ENCODE results near the gene ANKS1B.
A peak's percentile ranks its signal among the peaks of the same experiment; 100 is the strongest.
"Not testable (repeated sequence)": the region's sequence is repeated elsewhere in the genome, so short reads cannot be mapped to it uniquely, and the experiment has no call there.

Gene ANKS1B

DNA sequence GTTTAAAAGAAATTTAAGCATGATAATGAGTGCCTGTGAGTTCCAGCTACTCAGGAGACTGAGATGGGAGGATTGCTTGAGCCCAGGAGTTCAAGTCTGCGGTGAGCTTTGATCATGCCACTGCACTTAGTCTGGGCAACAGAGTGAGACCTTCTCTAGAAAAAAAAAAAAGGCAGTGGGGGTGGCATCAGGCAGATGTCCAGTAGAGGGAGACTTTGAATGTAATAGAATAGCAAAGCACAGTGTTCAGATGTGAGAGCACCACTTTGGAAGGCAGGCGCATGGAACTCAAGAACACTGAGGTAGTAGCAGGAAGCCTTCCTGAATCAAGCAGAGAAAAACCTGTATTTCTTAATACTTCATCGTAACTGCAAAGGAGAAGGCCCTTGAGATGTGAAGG lies 731.7 kb downstream of the ANKS1B start:
- no peak for FAIRE-seq

DNA sequence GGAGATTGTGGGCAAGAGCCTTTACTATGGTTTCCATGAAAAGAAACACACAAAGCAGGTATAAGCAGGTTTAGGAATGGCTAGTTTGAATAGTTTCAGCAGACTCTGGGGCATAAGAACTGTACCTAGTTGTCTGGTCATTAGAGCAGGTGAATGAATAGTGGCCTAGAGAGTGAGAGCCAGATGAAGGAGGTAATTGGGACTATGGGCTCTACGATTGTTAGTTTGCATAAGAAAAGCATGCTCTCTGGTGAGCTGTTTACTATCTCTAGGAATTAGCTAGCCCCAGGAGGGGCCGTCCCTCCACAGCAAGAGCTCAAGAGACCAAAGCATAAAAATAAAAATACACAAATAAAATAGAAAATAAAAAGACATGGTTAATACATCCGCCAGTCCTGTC lies 734.6 kb downstream of the ANKS1B start:
- no peak for FAIRE-seq

DNA sequence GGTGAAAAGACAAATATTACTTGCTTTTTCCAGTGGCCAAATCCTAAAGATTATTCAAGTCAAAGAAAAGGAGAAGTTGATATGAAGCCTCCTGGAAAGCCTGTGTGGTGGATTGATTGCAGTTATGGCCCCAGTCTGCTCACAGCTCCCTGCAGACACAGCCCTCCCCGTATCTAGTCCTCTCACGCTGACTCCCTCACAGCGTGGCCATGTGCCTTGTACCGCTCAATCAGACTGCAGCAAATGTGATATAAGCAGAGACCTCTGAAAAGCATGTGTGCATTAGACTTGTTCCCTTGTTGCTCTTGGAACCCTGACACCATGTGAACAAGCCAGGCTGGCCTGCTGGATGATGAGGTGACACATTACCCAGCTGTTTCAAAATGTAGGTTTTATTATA lies 735.2 kb downstream of the ANKS1B start:
- FAIRE-seq, result no peak

DNA sequence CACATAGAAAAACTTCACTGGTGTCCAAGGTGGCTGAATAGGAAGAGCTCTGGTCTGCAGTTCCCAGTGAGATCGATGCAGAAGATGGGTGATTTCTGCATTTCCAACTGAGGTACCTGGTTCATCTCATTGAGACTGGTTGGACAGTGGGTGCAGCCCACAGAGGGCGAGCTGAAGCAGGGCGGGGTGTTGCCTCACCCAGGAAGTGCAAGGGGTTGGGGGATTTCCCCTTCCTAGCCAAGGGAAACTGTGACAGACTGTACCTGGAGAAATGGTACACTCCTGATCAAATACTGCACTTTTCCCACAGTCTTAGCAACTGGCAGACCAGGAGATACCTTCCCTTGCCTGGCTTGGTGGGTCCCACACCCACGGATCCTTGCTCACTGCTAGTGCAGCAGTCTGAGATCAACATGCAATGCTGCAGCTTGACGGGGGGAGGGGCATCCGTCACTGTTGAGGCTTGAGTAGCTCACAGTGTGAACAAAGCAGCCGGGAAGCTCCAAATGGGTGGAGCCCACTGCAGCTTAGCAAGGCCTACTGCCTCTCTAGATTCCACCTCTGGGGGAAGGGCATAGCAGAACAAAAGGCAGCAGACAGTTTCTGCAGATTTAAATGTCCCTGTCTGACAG lies 746.7 kb downstream of the ANKS1B start:
- FAIRE-seq, result not testable (repeated sequence)

DNA sequence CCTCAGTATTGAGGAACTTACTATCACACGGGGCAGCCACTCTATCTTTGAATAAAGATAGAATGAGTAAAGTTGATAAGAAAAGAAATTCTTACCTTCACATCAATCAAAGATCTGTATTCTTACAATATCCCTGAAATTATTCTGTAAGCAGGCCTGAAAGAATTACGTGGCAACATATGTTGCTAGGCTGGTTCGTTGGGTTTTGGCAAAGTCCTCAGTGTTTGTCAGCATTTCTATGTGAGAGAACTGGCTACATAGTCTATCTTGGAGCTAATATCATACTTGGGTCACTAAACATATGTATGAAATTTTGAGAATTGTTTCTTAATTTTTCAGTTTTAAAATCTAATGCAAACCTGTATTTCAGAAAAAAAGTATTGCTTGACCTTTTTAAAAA lies 749.4 kb downstream of the ANKS1B start:
- no peak for FAIRE-seq

DNA sequence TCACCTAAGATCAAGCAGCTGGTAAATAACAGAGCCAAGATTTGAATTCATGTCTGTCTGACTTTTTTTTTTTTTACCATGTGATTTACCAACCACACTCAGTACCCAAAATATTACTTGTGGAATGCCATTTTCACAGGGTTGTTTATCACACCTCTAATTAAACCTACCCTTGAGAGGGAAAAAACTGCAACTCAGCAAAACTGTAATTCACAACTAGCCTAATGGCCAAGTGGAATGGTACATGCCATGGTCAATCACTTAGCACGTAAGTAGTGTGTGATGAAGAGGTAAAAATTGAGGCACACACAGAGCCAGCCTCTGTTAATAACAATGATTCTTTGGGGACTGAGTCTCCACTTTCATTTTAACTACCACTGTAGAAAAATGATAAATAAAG lies 750.0 kb downstream of the ANKS1B start:
- FAIRE-seq, result no peak

DNA sequence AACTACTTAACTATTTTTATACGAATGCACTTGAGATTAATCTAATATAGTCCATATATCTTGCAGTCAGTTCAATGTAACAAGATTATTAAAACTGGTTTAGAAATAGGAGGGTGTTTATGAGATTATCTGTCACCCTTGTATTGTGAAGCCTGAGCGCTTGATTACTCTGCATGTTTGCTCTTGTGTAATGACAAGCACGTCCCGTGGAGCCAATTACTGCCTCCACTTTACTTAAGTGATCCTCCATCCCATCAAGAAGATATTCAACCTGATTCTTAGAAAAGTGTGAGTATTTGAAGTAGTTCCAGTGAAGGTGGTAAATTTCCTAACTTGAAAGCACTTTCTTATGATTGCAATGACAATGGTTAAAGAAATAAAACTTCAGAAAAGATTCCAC lies 752.4 kb downstream of the ANKS1B start:
- FAIRE-seq, result no peak

DNA sequence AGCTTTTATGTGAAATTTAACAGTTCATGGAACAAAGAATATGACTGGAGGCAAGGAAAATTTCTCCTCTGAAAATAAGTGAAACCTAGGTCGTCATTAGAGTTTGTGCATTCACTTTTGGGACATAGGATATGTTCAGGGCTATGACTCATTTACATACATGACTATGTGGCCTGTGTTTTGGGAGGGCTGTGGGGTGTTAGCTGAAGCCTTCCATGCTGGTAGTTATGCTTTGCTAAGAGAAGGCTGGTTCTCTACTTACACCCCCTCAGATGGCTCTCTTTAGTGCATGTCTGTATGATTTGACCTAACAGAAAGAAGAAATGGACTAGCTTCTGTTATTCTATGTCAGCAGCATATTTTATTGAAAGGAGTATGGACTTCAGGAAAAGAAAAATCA lies 753.7 kb downstream of the ANKS1B start:
- no peak for FAIRE-seq

DNA sequence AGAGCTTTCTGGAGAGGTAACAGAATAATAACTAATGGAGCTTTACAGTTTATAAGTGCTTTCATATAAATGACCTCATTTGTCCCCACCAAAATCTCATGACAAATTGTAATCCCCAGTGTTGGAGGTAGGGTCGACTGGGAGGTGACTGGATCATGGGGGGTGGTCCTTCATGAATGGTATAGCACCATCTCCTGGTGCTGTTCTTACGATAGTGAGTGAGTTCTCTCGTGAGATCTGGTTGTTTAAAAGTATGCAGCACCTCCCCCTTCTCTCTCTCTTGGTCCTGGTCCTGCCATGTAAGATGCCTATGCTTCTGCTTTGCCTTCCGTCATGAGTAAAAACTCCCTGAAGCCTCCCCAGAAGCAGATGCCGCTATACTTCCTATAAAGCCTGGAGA lies 760.5 kb downstream of the ANKS1B start:
- FAIRE-seq, result no peak

DNA sequence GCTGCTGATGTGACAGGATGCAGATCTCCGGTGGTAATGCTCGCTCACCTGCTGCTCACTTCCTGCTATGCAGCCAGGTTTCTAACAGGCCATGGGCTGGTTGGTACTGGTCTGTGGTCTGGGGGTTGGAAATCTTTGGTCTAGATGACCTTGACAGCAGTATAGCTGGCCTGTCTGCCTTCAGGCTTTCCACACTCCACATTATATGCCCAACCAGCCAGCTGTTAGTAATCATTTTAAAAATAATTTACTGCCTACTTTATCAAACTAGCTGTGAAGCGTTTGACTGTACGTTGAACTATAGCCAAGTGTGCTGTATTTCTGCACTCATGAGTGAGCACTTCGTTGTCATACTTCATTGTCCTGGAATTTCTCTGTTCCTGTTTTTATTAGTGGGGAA lies 761.2 kb downstream of the ANKS1B start:
- FAIRE-seq, result no peak

DNA sequence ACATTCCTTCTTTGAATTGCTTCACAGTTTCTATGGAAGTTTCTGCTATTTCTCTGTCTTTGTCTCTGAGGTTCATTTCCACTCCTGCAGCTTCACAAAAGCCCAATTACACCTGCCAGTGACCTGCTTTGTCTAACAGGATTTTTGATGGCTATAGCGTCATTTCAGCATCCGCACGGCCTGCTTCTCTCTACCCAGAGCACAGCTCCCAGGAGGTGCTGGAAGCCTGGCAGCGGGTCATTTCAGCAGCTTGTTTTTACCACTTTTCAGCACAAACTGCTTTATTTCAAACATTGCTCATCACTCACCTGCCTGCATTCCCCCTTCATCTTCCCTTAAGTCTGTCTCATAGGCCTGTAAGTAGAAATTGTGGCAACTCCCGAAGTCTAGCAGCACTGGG lies 771.7 kb downstream of the ANKS1B start:
- FAIRE-seq, result no peak

DNA sequence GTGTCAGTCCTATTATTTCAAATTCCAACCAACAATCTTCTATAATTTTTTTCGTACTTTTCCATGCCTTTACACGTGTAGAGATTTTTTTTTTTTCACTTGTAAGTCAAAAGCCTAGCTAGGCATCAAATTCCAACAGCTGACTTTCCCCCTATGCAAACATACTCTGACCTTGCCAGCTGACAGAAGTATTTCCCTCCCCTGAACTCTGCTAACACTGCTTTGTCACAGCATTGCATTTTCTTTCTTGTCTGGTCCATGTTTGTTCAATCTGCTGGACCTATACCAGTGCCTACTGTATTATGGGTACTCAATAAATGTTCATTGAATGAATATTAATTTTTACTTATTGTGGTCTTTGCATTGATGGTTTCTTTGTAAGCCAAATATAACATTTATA lies 772.5 kb downstream of the ANKS1B start:
- no peak for FAIRE-seq

DNA sequence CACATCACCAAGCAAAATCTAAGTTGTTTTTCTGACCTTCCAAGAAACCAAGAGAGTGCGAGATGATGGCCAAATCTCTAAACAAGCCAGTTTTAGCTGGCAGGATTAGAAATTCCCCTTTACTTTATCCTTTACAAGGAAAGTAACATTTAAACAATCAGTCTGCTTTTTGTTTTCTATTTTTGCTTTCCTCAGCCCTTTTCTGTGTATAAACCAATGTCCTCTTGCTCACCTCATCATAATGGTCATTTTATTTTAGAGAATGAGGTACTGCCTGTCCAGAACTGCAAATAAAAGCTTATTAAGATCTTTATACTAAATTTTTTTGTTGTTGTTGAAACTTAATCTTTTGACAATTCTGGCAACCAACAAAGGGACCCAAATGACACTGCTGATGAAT lies 779.6 kb downstream of the ANKS1B start:
- FAIRE-seq, result no peak

DNA sequence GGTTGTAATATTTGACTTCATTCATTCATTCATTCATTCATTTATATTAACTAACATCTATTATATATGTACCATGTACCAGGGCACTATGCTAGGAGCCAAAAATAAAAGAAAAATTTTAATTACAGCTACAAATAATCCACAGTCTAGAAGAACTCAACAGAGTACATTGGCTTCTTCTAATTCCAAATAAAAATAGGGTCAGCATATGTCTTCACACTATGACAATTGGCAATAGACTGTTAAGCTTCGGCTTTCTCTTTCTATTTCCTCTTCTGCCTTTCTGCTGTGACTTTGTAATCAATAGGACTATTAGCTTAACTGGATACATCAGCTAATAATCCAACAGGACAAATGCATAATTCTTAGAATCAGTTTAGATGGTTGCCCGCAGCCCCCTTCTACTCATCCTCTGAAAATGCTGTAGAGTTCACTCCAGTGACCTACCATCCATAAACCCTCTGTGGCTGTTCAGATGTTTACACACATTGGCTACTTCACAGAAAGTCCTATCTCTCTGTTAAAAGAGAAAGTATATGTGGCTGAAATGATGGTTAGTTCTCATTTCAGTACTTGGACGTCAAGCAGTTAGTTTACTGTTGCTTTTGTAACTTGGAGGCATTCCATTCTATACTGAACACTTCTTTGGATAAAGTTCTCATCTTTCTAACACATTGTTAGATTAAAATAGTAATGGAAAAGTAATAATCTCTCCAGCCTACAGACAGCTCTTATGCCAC lies 782.7 kb downstream of the ANKS1B start:
- no peak for FAIRE-seq

DNA sequence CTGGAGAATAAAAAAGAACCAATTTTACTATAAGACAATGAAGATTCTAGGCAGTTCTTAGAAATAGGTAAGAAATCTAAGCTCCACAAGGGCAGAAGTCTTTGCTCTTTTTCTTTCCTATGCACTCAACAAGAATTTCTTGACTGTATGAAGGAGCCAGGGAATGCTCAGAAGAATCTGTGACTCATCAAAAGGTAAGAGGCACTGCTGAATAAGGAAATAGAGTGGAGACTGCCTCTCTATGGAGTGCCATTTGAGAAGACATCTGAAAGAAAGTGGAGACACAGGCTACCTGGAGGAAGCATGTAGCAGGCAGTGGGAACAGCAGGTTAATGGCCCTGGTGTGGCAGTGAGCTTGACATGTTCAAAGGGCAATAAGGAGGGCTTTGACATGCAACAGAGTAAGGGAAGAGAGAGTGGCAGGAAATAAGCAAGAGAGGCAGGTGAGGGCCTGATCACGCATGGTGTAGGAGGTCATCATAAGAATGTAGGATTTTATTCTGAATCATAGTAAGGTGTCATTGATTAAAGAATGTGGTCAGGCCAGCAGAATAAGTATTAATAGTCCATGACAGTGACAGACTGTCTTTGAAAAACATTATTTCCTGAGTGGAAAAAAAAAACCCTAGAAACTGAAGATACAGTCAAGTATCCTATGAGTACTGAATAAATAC lies 783.9 kb downstream of the ANKS1B start:
- FAIRE-seq, result no peak

DNA sequence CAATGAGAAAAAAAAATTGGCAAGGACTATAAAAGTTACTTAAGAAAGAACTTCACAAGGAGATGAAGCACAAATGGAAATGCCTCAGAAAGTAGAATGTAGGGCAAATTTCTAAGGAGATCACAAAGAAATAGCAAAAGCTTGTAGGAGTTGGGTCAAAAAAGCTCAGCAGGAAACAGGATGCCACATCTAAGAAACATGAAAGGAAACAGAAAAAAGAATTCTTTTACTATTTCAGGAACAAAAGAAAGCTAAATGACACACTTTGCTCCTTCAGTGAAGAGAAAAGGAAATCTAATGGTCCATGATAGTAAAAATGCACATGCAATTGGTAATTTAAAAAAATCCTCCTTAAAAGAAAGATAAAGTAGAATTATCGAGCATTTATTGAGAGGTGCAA lies 789.3 kb downstream of the ANKS1B start:
- FAIRE-seq, result no peak

DNA sequence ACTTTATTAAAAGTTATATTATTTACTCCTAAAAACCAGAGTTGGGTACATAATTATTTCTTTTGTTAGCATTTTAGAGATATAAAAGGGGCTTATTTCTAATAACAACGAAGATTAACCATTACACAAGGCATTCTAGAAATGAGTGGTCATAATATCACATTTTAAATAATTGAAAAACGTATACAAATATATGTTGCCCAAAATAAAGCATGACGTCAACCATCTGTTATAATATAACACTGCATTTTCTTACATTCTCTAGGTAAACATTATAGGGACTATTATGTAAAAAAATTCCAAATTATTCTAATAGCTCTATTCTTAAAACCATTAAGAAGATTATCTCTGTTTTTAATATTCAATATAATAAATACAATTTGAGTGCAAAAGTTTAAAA lies 792.2 kb downstream of the ANKS1B start:
- peak; percentile 8 for FAIRE-seq

DNA sequence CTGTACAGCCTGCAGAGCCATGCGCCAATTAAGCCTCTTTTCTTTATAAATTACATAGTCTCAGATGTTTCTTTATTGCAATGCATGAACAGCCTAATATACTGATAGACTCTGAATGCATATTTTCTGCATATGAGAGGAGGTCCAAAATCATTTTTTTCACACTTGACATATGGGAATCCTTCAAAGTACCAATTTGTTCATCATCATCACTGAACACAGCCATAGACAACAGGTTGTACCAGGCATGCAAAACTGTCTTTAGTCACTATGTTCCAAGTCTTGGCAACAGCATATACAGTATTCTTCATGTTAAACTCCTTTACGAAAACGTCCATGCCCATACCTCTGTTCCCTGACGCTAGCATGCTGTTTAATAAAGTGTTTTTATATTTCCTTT lies 807.9 kb downstream of the ANKS1B start:
- no peak for FAIRE-seq

DNA sequence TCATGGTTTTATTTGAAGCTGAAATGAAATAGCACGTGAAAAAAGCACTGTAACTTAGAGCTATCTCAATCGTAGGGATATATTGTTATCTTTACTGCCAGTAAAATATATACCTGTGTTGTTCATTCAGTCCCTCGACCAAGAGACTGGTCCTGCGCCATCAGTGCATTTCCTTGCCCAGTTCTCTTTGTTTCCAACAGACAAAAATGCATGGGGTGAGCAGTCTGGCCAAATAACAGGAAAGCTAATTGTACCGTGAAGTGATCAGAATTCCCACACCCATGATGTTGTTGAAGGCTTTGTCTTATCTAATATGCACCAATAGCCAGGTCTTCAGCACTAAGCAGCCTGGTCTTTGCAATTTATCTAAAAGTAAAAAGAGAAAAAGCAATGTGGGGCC lies 814.3 kb downstream of the ANKS1B start:
- FAIRE-seq, result no peak

DNA sequence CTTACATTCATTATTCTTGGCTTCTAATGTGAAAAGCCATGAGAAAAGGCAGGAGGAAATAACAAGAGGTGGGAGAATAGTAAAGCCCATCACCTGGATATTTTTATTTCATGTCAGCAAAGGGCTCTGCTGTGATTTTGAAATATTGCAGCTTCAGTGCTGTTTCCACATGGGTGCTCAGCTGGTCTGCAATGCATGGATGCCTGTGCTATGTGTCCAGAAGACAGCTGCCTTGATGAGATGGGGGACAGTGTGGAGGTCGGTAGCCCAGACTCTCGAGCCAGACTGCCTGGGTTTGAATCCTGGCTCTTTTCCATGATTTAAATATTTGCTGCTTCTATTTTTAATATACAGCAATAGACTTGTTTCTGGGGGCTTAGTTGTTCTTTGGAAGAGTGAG lies 814.7 kb downstream of the ANKS1B start:
- FAIRE-seq, result no peak

DNA sequence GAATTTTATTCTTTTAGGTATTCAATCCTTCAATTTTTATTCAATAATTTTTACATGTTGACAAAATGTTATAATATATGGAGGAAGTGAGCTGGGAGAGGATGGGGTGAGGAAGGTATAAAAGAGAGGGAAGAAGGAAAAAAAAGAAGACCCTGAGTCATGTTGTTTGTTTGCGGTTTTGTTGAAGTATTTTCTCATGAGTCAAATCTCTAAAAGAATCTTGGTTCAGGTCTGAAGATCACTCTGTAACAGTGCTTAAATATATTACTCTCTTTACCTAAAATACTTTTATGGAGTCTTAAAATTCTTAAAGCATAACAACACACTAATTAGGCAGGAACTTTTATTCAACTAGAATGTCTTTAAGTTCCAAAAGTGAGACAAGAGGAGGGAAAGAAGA lies 826.8 kb downstream of the ANKS1B start:
- no peak for FAIRE-seq

DNA sequence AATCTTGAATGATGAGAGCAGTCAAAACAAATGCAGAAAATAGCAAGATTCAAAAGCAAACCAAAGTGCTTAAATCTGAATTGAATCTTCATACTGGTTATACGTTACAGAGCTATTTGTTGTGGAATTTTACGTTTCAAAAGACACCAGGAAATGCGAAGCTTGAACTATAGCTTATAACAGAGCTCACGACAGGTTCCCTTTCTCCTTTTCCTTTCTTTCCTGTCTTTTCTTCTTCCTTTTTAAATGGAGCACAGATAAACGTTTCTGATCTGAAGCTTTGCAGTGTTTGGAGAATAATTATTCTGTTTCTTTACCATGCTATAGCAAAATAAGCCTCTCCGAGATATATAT lies 829.8 kb downstream of the ANKS1B start:
- FAIRE-seq, result no peak

DNA sequence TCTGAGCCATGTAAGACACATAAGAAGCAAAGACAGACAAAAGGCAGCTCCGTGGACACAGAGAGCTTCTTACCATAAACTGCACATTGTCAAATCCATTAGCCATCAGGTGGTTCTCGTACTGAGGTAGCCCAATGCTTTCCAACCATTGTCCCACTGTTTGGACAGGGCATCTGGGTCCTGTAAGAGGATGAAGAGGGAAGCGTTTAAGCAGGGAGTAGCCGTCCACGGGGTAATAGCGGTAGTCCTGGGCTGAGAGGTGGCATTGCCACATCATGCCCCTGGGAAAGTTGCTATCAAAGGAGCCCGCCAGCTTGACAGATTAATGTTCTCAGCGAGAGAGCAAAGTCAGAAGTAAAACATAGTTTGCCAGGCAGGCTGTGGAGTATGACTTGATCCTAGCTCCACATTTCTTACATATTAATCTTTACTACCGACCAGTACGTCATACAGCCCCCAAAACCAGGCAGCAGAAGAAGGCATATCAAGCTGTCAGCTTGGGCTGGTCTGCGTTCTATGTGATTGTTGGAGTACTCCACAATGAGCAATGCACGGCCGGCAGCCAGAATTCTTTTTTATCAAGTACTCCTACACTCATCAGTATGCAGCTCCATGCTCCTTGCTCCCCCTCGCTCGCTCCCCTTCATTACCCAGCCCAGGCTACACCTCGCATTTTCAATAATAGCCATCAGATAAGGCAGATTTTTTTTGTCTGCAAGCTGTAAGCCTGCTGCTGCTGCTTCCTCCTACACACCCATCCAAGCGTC lies 830.3 kb downstream of the ANKS1B start:
- no peak for FAIRE-seq

DNA sequence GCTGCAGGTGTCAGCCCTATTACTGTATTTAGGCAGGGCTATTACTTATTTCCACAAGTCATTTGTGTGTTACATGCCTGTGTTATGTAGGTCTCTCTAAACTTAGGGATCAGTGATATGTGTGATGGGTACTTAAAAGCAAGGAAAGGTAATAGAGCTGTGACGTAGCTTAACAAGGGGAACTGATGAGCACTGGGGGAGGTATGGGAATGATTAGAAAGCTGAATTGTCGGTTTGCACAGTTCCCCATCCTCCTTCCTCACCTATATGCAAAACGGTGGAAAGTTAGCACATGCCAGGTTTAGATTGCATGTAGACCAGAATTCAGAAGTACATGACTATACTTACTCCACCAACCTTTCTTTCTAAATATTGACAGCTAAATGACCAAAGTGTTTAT lies 831.4 kb downstream of the ANKS1B start:
- no peak for FAIRE-seq
